ENCODE measurements around the gene HLF. TPM values are rescaled to one million over a fixed set of nuclear protein-coding genes. Genes with fewer than 3 reads are reported as not detected.
"Not testable (repeated sequence)": the region's sequence is repeated elsewhere in the genome, so short reads cannot be mapped to it uniquely, and the experiment has no call there.

Gene HLF
- total RNA-seq, 1 experiment from 2014 or later: 3.2 TPM

DNA sequence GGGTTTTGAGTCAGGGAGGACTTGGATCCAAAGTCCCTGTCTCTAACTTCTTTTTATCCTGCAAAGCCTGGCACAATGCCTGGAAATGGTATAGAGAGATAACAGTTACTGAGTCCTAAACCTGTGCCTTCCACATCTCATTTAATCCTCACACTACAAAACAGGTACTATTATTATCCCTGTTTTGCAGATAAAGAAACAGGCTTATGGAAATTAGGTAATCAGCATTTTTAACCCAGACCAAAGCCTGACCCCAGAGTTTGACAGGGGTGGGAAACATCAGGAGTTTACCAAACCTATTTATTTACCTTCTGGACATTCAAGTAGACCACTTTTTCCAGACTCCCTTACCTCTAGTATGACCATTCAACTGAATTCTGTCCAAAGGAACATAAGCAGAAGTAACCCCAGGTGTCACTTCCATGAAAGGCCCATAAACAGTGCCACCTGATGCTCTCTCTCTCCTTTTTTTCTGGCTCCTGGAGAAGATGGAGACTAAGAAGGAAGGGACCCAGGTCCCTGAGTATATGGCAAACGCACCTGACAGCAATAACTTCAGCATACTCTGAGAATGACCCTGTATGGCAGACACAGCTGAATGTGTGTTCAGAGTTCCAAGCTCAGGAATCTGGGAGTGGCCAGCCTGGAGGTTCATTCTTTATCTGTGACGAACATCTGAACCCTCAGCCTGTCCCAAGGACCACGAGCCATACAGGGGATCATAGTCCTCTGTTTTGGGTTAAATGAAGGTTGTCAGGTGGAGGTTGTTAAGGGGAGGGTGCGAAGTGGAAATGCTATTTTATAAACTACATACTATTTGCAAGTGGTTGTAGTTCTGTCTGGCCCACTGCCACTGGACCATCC lies 62.7 kb downstream of the HLF start:
- H3K27me3 ChIP-seq (replicated peaks; ENCODE audit: insufficient read depth, low read depth, low read length, poor library complexity): no peaks in the 10 kb centered on the region
- POLR2A ChIA-PET (ENCODE audit: low non-redundant PET): interaction anchor here (0.6 kb wide), 1 partner anchor 266 kb away, joined by 3 read pairs; no protein-coding TSS in a partner anchor
- CTCF ChIA-PET: no interaction called here
- BruUV-seq (replicated peaks): no TSS peak
- peaks cover 2% of the 10 kb centered on the region for H3K4me1 ChIP-seq (ENCODE audit: insufficient read depth, low read length, poor library complexity, severe bottlenecking)
- intact Hi-C loops (cut with micrococcal nuclease; ENCODE audit: unreplicated experiment): no loop called here
- no peak overlapping the region for H3K27ac ChIP-seq (ENCODE audit: low read depth, low read length, poor library complexity, severe bottlenecking)
- no peaks in the 10 kb centered on the region for H3K36me3 ChIP-seq (ENCODE audit: insufficient read depth, low read length, poor library complexity, severe bottlenecking)
- no peaks in the 10 kb centered on the region for H3K9me3 ChIP-seq (ENCODE audit: low read depth, low read length, poor library complexity, severe bottlenecking)
- no peak overlapping the region for H3K4me3 ChIP-seq (ENCODE audit: low read depth, low read length, poor library complexity, severe bottlenecking)
- DNase-seq (ENCODE audit: low spot score): no peak
- TF ChIP-seq, protein P1, sequence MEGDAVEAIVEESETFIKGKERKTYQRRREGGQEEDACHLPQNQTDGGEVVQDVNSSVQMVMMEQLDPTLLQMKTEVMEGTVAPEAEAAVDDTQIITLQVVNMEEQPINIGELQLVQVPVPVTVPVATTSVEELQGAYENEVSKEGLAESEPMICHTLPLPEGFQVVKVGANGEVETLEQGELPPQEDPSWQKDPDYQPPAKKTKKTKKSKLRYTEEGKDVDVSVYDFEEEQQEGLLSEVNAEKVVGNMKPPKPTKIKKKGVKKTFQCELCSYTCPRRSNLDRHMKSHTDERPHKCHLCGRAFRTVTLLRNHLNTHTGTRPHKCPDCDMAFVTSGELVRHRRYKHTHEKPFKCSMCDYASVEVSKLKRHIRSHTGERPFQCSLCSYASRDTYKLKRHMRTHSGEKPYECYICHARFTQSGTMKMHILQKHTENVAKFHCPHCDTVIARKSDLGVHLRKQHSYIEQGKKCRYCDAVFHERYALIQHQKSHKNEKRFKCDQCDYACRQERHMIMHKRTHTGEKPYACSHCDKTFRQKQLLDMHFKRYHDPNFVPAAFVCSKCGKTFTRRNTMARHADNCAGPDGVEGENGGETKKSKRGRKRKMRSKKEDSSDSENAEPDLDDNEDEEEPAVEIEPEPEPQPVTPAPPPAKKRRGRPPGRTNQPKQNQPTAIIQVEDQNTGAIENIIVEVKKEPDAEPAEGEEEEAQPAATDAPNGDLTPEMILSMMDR (conservative IDR thresholded peaks at IDR 0.05; ENCODE audit: low read depth, low read length): no peak
- TF ChIP-seq EZH2 (IDR thresholded peaks at IDR 0.05; ENCODE audit: borderline replicate concordance, low read depth, low read length, poor library complexity, severe bottlenecking): no peak

DNA sequence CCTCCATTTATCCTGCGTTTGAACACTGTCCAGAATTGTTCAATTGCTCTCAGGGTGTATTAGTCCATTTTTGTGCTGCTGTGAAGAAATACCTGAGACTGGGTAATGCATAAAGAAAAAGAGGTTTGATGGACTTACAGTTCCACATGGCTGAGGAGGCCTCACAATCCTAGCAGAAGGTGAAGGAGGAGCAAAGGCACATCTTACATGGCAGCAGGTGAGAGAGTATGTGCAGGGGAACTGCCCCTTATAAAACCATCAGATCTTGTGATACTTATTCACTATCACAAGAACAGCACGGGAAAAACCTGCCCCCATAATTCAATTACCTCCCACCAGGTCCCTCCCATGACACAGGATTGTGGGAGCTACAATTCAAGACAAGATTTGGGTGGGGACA lies 63.8 kb downstream of the HLF start:
- intact Hi-C loops (cut with micrococcal nuclease; ENCODE audit: unreplicated experiment); H3K27me3 ChIP-seq (replicated peaks; ENCODE audit: insufficient read depth, low read depth, low read length, poor library complexity); BruUV-seq (replicated peaks); H3K36me3 ChIP-seq (ENCODE audit: insufficient read depth, low read length, poor library complexity, severe bottlenecking); H3K4me3 ChIP-seq (ENCODE audit: low read depth, low read length, poor library complexity, severe bottlenecking); H3K4me1 ChIP-seq (ENCODE audit: insufficient read depth, low read length, poor library complexity, severe bottlenecking); H3K27ac ChIP-seq (ENCODE audit: low read depth, low read length, poor library complexity, severe bottlenecking); DNase-seq (ENCODE audit: low spot score); H3K9me3 ChIP-seq (ENCODE audit: low read depth, low read length, poor library complexity, severe bottlenecking); CTCF ChIA-PET; POLR2A ChIA-PET (ENCODE audit: low non-redundant PET): not testable (repeated sequence)

DNA sequence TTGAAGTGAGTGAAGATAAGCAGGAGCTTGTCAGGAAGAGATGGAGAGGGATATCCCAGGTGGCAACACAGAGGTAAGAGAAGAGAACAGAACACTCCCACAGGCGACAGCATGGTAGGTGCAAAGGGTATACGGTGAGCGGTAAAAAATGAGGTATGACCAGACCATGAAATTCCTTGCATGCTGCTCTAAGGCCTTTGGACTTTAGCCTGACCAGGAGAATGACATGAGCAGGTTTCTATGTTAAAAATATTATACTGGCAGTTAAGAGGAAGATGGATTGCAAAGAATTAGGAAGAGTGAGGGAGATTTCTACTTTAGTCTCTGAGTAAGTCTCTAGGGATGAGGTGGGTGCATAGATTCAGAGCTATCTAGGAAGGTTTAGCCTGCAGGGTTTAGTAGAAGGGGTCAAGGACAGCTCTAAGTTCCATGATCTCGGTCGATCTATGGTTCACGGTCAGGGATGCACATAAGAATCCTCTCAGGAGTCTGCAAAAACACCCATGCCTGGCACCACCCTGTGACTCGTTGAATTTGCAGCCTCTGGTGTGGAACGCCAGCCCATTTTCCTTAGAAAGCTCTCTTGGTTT lies 65.7 kb downstream of the HLF start:
- no TSS peak for BruUV-seq (replicated peaks)
- Histone ChIP-seq H3K36me3 (ENCODE audit: insufficient read depth, low read length, poor library complexity, severe bottlenecking) (no peaks in the 10 kb centered on the region), H3K27ac (ENCODE audit: low read depth, low read length, poor library complexity, severe bottlenecking) (no peak overlapping the region), H3K9me3 (ENCODE audit: low read depth, low read length, poor library complexity, severe bottlenecking) (no peaks in the 10 kb centered on the region), H3K4me3 (ENCODE audit: low read depth, low read length, poor library complexity, severe bottlenecking) (no peak overlapping the region), H3K27me3 (replicated peaks; ENCODE audit: insufficient read depth, low read depth, low read length, poor library complexity) (no peaks in the 10 kb centered on the region), H3K4me1 (ENCODE audit: insufficient read depth, low read length, poor library complexity, severe bottlenecking) (no peaks in the 10 kb centered on the region)
- DNase-seq (ENCODE audit: low spot score): no peak
- intact Hi-C loops (cut with micrococcal nuclease; ENCODE audit: unreplicated experiment): no loop called here
- no peak for TF ChIP-seq EZH2 (IDR thresholded peaks at IDR 0.05; ENCODE audit: borderline replicate concordance, low read depth, low read length, poor library complexity, severe bottlenecking)
- TF ChIP-seq, protein P1 (conservative IDR thresholded peaks at IDR 0.05; ENCODE audit: low read depth, low read length): no peak
- ChIA-PET POLR2A (ENCODE audit: low non-redundant PET) (no interaction called here), CTCF (no interaction called here)

Measured in A673 (cell line).